GM20431 (cell line): ENCODE data around the gene MCOLN2.
"Not testable (repeated sequence)": the region's sequence is repeated elsewhere in the genome, so short reads cannot be mapped to it uniquely, and the experiment has no call there.

Experiments
- in situ Hi-C: fragments of 300-500 bp; cut with MseI, MboI; formaldehyde crosslinking; loops from one replicate; pipeline ENCODE4 v1.15.0; 2020; ENCODE audit warnings: low sequenced_read_pairs; ENCODE audit not compliant: unreplicated experiment

MCOLN2 gene

DNA sequence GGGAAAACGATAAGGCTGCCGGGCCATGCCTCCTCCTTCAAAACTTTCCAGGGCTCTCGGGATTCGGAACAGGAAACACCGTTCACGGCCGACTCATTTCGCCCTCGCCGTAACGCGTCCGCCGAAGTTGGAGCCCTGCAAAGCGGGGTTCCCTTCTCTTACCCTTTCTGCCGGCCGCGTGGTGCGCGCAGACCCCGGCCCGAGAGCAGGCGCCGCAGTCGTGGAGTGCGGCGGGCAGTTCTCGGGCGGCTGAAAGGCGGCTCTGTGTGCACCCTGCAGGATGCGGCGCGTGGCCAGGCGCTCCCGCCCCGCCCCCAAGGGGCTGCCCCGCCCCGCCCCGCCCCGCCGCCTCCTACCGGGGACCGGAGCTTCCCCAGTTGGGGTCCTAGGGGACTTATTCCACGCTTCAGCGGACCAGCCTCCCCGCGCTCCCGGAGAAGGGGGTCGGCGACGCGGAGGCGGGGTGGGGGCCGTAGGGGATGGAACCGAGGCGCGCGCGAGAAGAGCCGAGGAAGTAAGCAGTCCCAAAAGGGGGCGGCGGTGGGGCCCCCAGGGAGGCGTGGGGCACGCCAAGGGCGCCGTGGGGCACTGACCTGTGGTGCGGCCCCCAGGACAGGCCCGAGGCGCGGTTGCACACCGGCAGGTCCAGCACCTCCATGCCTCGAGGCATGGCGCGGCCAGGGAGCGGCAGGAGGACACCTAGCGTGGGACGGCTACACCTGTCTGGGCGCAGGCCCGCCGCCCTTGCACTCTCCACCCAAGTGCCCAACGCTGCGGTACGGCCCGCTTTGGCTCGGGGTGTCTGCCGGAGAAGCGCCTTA, at the start of gene MCOLN2:
MCOLN2 (minus strand) TSS at position 268 of the 821 bp plus-strand sequence; CDS start at position 27, 241 bp downstream.
- in situ Hi-C loops, result no loop called here

DNA sequence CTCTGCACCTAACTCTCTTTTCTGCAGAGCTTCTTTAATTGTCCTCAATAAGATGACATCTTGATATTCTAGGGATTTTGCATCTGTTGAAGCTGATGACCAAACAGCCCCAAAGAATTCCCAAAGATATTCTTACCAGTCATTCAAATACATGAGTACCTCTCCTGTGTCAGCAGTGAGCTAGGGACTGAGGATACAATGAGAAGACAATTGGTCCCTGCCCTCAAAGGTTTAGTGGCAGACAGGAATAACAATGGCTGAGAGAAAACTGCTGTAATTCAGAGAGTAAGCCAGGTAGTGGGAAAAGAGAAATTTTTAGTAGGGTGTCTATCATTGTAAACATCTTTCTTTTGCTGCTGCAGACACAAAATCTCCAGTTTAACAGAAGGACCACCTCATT, 45.5 kb upstream of the MCOLN2 start:
- in situ Hi-C loops, result no loop called here

DNA sequence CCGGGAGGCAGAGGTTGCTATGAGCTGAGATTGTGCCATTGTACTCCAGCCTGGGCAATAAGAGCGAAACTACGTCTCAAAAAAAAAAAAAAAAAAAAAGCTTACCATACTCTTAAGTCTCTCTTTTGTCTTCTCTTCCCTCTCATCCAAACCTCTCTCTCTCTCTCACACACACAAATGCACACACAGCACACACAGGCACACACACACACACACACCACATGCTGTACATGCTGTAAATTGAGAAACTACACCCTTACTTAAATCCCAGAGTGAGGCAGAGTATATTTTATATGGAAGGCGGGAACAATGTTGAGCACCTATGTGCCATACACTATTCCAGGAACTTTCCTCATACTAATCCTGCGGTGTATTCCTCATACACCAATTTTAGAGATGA, 44.9 kb upstream of the MCOLN2 start:
- in situ Hi-C loops, result no loop called here

GRCh38 chr1:85033221-85033620, 36.3 kb upstream of the MCOLN2 start:
- in situ Hi-C loops, result no loop called here

- in situ Hi-C loops, result no loop called here
Measured at GRCh38 chr1:85030536-85030935, 33.6 kb upstream of the MCOLN2 start.

DNA sequence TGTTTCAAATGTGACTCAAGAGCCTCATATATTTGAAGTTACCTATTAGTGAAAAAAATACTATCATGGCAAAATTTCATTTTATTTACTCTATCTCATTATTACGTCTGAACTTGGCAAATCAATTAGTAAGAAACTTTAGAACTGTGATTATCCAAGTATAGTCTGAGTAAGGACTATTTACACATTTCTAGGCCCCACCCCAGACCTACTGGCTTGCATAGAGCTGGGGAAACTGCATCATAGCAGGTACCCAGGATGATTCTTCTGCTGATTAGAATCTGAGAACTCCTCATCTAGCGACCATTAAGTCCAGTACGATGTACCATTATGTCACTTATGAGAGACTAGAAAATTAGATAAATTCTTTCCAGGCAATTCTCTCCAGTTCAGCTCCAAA, 31.2 kb upstream of the MCOLN2 start:
- in situ Hi-C loops, result loop anchor here (10.0 kb wide), 1 partner anchor 83 kb away; no protein-coding TSS in a partner anchor

DNA sequence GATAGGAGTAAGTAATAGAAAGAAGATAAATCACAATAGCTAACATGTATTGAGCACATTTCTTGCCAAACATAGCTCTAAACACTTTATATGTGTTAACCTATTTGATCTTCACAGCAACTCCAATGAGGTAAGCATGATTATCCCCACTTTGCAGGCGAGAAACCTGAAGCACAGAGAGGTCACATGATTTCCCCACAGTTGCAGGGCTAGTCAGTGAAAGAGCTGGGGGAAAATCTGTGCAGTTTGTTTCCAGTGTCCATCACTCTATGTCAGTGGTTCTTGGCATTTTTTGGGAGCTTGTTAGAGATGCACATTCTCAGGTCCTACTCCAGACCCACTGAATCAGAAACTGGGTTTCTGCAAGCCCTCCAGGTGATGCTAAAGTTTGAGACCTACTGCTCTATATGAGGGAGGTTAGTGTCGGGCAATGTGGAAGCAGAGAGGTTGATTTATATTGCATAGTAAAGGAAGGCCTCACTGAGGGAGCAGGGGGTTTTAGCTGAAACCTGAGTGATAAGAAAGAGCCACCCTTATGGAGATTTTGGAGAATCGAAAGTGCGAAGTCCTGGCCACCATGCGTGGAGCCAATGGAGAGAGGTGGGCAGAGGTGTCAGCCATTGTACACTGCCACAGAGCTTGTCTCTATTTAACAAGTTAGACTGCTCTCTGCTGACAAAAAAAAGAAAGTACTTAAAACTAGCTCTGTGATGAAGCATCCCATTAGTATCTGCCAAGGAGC, 30.5 kb upstream of the MCOLN2 start:
- in situ Hi-C loops, result loop anchor here (10.0 kb wide), 1 partner anchor 83 kb away; no protein-coding TSS in a partner anchor

GRCh38 chr1:85025940-85026339, 29.0 kb upstream of the MCOLN2 start:
- in situ Hi-C loops, result loop anchor here (10.0 kb wide), 1 partner anchor 81 kb away; no protein-coding TSS in a partner anchor

DNA sequence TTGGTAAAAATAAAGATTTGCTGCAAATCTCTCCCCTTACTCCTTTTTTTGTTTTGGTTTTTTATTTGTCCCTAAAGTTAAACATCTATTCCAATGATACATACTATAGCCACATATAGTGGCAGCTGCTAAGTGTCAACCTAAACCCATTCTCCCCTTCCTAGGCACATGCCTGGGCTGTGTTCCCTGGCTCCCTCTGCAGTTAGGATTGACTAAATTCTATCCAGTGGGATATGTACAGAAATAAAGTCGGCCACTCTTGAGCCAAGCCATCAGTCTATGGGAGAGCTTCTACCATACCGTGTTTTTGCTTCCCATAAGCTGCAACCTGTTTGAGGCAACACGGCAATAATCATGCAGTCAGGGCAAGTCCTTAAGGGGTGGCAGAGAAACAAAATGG, 27.8 kb upstream of the MCOLN2 start:
- in situ Hi-C loops, result loop anchor here (10.0 kb wide), 1 partner anchor 80 kb away; no protein-coding TSS in a partner anchor

GRCh38 chr1:85022700-85023099, 25.8 kb upstream of the MCOLN2 start:
- in situ Hi-C loops, result loop anchor here (10.0 kb wide), 1 partner anchor 78 kb away; no protein-coding TSS in a partner anchor

DNA sequence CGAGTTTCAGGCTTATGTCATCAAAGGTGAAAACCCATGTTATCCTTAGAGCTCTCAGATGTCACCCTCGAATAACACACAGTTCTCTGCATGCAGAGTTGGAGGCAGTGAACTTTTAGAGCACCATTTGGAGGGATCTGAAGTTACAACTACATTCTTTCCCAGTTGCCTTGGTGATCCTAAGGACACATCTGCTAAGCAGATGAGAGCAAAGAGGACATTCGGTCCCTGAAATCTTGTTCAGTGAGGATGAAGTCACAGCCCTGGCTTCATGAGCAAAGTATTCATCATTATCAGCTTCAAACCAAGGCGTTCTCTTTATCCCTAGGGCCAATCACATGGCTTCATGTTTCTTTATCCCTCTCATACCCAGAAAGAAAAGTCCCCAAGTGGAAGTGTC, 23.1 kb upstream of the MCOLN2 start:
- in situ Hi-C loops, result loop anchor here (10.0 kb wide), 1 partner anchor 75 kb away; no protein-coding TSS in a partner anchor

GRCh38 chr1:85015826-85016225, 18.9 kb upstream of the MCOLN2 start:
- in situ Hi-C loops, result no loop called here

- in situ Hi-C loops, result not testable (repeated sequence)
Measured at GRCh38 chr1:85005641-85006040, 8.7 kb upstream of the MCOLN2 start.

DNA sequence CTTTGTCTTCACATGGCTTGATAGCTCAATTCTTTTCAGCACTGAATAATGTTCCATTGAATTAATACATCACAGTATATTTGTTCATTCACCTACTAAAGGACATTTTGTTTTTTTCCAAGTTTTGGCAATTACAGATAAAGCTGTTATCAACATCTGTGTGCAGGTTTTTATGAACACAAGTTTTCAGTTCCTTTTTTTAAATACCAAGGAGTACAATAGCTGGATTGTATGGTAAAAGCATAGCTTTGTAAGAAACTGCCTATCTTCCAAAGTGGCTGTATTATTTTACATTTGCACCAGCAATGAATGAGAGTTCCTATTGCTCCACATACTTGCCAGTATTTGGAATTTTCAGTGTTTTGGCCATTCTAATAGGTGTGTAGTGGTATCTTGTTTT, 4.8 kb upstream of the MCOLN2 start:
- in situ Hi-C loops, result no loop called here

- in situ Hi-C loops, result no loop called here
Measured at GRCh38 chr1:84998642-84999280, 1.8 kb upstream of the MCOLN2 start.

GRCh38 chr1:84997667-84998600, 1.0 kb upstream of the MCOLN2 start:
- in situ Hi-C loops, result no loop called here

DNA sequence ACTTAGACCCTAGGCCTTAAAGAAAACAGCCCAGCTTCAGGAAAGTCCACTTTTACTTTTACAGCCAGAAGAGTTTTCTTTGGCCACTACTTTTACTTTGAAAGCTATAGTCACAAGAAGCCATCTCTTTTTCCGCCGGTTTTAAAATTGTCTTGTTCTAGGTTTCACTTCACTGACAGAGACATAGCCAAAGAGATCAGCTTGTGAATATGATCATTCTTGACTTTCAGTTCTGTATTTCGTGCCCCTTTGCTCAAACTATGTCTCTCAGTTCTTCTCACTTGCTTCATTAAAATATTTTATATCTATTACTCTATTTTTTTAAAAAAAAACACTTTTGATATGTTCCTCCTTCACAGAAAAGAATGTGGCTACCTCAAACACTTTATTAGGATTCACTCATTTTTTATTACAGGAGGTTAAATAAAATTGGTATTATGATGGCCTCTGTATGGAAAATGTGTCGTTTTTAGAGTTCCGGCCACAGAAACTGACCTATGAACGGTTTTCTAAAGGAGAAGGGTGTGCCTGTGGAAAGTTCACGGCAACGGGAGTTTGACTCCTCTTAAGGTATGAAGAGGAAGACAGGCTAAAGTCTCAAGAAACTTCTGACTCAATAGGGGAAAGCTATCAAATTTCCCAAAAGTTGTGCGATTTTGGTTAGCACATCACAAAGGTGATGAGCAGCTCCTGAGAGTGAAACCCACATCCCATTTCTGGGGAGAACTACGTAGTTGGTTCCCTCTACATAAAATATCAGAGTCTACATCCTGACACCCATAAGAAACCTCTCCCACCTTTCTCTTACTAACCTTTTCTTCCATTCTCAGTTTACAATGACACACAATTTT, 1.2 kb downstream of the MCOLN2 start:
- in situ Hi-C loops, result no loop called here

GRCh38 chr1:84991097-84991920, 5.6 kb downstream of the MCOLN2 start:
- in situ Hi-C loops, result no loop called here
